ENCODE data around the gene ADAMTS17. TPM values are rescaled to one million over a fixed set of nuclear protein-coding genes. Genes with fewer than 3 reads are reported as not detected.
"Not testable (repeated sequence)": the region's sequence is repeated elsewhere in the genome, so short reads cannot be mapped to it uniquely, and the experiment has no call there.

The ADAMTS17 gene
- total RNA-seq, 1 donor from 2014 or later = 0.06 TPM

DNA sequence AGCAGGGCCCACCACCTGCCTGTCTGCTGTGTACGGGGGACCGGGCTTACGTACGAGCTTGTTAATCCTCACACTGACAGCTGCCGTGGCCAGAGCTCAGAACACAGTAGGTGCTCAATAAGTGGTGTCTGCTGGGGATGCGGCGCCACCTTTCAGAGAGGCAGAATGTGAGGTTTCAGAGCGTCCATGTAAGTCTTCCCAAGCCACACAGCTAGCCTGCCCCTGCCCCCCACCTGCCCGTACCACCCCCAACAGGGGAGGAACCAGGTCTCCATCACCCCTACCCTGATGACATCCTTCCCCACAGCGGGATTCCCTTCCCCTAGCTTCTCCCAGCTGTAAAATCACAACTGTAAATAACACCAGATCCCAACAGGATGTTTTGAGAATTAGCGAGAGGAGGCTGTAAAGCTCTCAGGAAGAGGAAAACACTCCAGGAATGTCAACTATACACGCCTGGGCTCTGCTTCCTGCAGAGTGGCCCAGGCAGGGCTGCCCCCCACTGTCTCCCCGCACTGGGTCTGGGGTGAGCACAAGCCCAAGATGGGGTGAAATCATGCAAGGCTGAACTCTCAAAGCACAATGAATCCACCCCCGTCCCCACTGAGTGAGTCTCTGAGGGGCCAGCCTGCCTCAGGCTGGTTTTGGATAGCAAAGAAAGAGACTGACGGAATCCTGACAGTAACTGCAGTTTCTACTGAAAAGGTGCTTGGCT is 358.4 kb downstream of the ADAMTS17 start:
- no peak overlapping the region for H3K4me3 ChIP-seq (ENCODE audit: low read depth, low read length)
- TF ChIP-seq, protein P1, sequence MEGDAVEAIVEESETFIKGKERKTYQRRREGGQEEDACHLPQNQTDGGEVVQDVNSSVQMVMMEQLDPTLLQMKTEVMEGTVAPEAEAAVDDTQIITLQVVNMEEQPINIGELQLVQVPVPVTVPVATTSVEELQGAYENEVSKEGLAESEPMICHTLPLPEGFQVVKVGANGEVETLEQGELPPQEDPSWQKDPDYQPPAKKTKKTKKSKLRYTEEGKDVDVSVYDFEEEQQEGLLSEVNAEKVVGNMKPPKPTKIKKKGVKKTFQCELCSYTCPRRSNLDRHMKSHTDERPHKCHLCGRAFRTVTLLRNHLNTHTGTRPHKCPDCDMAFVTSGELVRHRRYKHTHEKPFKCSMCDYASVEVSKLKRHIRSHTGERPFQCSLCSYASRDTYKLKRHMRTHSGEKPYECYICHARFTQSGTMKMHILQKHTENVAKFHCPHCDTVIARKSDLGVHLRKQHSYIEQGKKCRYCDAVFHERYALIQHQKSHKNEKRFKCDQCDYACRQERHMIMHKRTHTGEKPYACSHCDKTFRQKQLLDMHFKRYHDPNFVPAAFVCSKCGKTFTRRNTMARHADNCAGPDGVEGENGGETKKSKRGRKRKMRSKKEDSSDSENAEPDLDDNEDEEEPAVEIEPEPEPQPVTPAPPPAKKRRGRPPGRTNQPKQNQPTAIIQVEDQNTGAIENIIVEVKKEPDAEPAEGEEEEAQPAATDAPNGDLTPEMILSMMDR (conservative IDR thresholded peaks at IDR 0.05; ENCODE audit: low read depth, low read length) = no peak
- DNase-seq (ENCODE audit: low read depth) = no peak

DNA sequence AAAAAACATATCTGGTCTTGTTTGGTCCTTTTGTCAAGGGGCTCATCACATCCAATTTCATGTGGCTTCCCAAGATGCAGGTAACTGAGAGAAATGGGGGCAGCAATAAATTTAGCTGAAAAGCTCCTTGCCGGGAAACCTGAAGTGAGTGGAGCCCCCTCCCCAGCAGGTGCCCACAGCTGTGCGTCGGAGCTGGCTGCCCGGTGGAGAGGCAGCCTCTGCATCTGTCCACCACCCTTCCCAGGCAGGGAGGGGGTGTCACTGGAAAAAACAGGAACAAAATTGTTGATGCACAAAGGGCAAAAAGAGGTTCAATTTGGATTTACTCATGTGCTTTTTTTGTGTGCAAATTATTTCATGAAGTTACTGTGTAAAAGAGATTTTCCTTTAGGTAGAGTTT is 359.1 kb downstream of the ADAMTS17 start:
- H3K4me3 ChIP-seq (ENCODE audit: low read depth, low read length) = no peak overlapping the region
- TF ChIP-seq, protein P1 (conservative IDR thresholded peaks at IDR 0.05; ENCODE audit: low read depth, low read length) = no peak
- DNase-seq (ENCODE audit: low read depth) = no peak

GRCh38 chr15:99981839-99982658 is 359.7 kb downstream of the ADAMTS17 start:
- no peak for DNase-seq (ENCODE audit: low read depth)
- no peak overlapping the region for H3K4me3 ChIP-seq (ENCODE audit: low read depth, low read length)
- TF ChIP-seq, protein P1 (conservative IDR thresholded peaks at IDR 0.05; ENCODE audit: low read depth, low read length) = no peak

DNA sequence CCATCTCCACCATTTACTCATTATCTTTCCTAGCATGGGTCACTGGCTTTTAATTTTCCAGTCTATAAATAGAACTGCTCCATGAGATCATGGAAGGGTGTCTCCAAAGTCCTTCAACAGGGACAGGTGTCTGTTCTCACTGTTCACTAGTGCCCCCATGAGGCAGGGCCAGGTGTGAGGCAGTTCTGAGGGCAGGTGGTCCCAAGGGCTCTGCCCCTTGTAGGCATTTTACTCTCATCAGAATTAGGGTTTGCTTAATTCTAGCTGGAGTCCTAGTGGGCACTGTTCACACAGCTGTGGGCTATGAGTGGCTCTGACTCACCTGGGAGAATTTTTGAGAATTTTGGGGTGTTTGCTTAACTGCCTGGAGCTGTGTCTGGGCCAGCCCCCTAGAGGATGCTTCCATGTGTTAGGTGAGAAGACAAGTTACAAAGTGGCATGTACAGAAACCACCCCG is 360.6 kb downstream of the ADAMTS17 start:
- DNase-seq (ENCODE audit: low read depth) = no peak
- TF ChIP-seq, protein P1 (conservative IDR thresholded peaks at IDR 0.05; ENCODE audit: low read depth, low read length) = no peak
- H3K4me3 ChIP-seq (ENCODE audit: low read depth, low read length) = no peak overlapping the region

DNA sequence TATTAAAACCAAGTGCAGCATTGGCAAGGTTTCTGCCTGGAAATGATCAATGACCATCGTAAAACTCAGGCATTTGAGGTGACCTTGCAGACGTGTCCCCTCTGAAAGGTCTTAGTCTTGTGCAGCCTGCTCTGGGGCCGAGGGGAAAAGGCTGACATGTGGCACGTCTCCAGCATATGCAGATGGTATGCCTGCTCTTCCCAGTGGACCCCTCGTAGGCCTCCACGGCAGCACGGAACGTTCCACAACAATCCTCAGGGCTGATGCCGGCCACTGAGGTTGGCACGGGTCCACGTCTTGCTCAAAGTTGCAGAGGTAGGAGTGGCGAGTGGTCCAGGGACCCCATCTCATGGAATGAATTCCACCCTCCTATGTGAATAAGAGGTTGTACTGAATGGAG is 361.0 kb downstream of the ADAMTS17 start:
- TF ChIP-seq, protein P1 (conservative IDR thresholded peaks at IDR 0.05; ENCODE audit: low read depth, low read length) = no peak
- H3K4me3 ChIP-seq (ENCODE audit: low read depth, low read length) = no peak overlapping the region
- no peak for DNase-seq (ENCODE audit: low read depth)

- not testable (repeated sequence) for DNase-seq (ENCODE audit: low read depth); H3K4me3 ChIP-seq (ENCODE audit: low read depth, low read length)
These were observed 361.9 kb downstream of the ADAMTS17 start for GRCh38 chr15:99979886-99980285.

GRCh38 chr15:99979371-99979770 is 362.4 kb downstream of the ADAMTS17 start:
- no peak overlapping the region for H3K4me3 ChIP-seq (ENCODE audit: low read depth, low read length)
- DNase-seq (ENCODE audit: low read depth) = no peak
- TF ChIP-seq, protein P1 (conservative IDR thresholded peaks at IDR 0.05; ENCODE audit: low read depth, low read length) = no peak
